OCI-LY7 (cell line): ENCODE data around the gene KLF16.

Experiments used
- CTCF ChIP-seq: fragments of 200-600 bp; sonication (generic); conservative IDR thresholded peaks from 2 replicates; pipeline ENCODE4 v1.5.1; 2014; ENCODE audit warnings: mild to moderate bottlenecking, antibody characterized with exemption, low read length, moderate library complexity, mixed read lengths
- EZH2phosphoT487 ChIP-seq: fragments of 200-600 bp; sonication (generic); IDR thresholded peaks from 2 replicates; pipeline ENCODE4 v1.6.1; 2018; ENCODE audit warnings: low read depth, borderline replicate concordance, mild to moderate bottlenecking, mixed run types, antibody characterized with exemption, low read length, moderate library complexity, mixed read lengths

GRCh38 chr19:1889907-1890306, 26.5 kb upstream of the KLF16 start:
- TF ChIP-seq CTCF (no peak), EZH2phosphoT487 (no peak)
